HG02610 (cell line): Measurements from ENCODE around the gene PPP1R3A.
"Not testable (repeated sequence)": the region's sequence is repeated elsewhere in the genome, so short reads cannot be mapped to it uniquely, and the experiment has no call there.

Experiments used
- ATAC-seq: cut with Tn5 transposase; IDR thresholded peaks from one replicate; pipeline ENCODE4 v1.9.1; 2021; ENCODE audit warnings: mild to moderate bottlenecking, moderate library complexity; ENCODE audit not compliant: unreplicated experiment

Gene PPP1R3A, protein sequence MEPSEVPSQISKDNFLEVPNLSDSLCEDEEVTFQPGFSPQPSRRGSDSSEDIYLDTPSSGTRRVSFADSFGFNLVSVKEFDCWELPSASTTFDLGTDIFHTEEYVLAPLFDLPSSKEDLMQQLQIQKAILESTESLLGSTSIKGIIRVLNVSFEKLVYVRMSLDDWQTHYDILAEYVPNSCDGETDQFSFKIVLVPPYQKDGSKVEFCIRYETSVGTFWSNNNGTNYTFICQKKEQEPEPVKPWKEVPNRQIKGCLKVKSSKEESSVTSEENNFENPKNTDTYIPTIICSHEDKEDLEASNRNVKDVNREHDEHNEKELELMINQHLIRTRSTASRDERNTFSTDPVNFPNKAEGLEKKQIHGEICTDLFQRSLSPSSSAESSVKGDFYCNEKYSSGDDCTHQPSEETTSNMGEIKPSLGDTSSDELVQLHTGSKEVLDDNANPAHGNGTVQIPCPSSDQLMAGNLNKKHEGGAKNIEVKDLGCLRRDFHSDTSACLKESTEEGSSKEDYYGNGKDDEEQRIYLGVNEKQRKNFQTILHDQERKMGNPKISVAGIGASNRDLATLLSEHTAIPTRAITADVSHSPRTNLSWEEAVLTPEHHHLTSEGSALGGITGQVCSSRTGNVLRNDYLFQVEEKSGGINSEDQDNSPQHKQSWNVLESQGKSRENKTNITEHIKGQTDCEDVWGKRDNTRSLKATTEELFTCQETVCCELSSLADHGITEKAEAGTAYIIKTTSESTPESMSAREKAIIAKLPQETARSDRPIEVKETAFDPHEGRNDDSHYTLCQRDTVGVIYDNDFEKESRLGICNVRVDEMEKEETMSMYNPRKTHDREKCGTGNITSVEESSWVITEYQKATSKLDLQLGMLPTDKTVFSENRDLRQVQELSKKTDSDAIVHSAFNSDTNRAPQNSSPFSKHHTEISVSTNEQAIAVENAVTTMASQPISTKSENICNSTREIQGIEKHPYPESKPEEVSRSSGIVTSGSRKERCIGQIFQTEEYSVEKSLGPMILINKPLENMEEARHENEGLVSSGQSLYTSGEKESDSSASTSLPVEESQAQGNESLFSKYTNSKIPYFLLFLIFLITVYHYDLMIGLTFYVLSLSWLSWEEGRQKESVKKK

DNA sequence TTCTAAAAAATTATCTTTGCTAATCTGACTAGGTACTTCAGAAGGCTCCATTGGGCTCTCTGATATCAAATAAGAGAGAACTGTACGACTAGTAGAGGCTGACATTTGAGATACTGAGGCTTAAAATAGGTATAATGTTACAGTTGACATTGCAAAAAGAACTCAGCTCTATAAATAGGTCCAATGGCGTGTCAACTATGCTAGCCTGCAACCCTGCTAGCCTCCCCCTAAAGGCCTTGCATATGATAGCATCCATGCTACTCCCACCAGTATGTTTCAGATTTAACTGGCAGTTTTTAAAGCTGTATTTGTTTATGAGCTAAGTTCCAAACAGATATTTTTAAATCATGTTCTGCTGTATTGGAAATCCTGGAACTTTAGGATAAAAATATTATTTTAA lies at the start of gene PPP1R3A:
PPP1R3A (minus strand) TSS at position 64 of the 400 bp plus-strand sequence; CDS start at position 51, 13 bp downstream.
- ATAC-seq = no peak

- ATAC-seq = no peak
Measured at GRCh38 chr7:113963356-113963755, 44.5 kb upstream of the PPP1R3A start.

- no peak for ATAC-seq
Measured at GRCh38 chr7:113959910-113960309, 41.1 kb upstream of the PPP1R3A start.

DNA sequence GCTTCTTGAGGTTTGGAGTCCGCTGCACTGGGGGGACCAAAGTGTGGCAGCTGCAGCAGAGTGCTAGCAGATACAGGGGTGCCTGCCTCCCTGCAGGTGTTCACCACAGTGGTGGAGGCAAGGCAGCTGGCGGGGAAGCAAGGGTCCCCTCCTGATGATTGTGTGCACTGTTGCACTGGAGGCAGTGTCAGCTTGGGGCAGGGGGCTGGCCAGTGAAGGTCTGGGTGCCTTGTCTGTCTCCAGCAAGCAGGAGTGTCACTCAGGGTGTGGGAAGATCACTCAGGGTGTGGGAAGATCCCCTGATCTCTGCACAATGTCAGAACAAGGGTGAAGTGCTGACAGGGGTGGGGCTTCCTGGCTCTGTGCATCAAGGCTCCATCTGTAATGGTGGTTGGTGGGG lies 36.3 kb upstream of the PPP1R3A start:
- ATAC-seq = no peak

DNA sequence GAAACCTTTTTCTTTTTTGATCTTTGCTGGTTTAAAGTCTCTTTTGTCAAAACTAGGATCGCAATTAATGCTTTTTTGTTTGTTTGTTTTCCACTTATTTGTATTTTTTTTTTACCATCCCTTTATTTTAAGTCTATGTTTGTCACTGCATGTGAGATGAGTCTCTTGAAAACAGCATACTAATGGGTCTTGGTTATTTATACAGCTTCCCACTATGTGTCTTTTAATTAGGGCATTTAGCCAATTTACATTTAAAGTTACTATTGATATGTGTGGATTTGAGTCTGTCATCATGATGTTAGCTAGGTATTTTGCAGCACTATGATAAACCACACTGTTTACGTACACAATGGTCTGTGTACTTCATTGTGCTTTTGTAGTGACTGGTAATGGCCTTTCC lies 34.7 kb upstream of the PPP1R3A start:
- no peak for ATAC-seq

GRCh38 chr7:113945018-113945938 lies 26.5 kb upstream of the PPP1R3A start:
- no peak for ATAC-seq

- ATAC-seq = no peak
Measured at GRCh38 chr7:113936982-113937381, 18.2 kb upstream of the PPP1R3A start.

DNA sequence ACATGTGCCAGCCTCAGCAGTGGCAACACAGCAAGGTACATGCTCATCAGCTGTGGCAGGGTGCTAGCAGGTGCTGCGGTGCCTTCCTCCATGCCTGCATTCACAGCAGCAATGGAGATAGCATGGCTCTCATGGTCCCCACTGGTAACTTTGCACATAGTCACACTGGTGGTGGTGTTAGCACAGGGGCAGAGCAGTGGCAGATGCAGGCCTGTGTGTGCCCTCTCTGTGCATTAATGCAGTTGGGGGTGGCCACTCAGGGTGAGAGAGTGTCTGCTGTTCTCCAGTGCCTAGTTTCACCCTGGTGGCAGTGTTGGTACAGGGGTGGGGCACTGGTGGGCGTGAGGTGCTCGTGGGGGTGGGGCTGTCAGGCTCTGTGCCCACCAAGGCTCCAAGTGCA lies 17.7 kb upstream of the PPP1R3A start:
- ATAC-seq = no peak

DNA sequence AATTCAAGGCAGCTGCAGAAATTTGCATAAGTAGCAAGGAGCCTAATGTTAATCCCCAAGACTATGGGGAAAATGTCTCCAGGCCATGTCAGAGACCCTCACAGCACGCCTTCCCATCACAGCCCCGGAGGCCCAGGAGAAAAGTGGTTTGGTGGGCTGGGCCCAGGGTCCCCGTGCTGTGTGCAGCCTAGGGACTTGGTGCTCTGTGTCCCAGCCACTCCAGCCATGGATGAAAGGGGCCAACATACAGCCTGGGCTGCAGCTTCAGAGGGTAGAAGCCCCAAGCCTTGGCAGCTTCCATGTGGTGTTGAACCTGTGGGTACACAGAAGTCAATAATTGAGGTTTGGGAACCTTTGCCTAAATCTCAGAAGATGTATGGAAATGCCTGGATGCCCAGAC lies 10.6 kb upstream of the PPP1R3A start:
- not testable (repeated sequence) for ATAC-seq

- ATAC-seq = no peak
Measured at GRCh38 chr7:113928112-113928511, 9.3 kb upstream of the PPP1R3A start.

DNA sequence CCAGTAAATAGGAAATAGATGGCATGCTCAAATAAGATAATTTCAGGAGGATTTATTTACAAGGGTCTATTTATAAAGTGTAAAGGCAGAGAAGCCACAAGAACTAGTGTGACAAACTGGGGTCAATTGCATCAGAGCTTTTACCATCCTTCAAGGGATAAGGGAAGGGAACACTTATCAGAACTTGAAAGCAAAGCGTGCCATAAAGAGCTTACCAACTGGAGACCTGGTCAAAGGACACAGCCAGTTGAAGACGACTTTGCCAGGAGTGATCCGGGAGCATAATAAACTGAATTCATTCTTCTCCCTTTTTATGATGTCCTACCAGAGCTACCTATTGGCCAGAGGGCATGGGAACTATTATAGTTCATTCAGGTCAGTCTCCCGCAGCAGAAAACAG lies 3.2 kb upstream of the PPP1R3A start:
- no peak for ATAC-seq

DNA sequence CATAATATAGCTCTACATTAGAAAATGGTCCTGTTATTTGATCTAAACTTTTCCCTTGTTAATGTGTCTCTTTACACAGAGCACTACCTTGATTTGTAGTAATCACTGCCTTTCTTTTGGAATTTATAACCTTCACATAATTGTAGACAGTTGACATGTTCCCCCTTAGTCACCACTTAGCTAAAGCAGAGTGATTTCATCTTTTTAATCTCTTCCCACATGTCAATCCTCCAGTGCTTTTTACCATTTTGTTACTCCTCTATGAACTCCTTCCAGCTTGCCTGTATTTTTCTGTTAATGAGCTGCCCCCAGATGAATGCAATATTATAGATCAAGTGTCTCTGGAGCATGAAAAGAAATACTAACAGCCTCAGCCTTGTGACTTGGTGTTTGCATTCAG lies 2.6 kb upstream of the PPP1R3A start:
- no peak for ATAC-seq

DNA sequence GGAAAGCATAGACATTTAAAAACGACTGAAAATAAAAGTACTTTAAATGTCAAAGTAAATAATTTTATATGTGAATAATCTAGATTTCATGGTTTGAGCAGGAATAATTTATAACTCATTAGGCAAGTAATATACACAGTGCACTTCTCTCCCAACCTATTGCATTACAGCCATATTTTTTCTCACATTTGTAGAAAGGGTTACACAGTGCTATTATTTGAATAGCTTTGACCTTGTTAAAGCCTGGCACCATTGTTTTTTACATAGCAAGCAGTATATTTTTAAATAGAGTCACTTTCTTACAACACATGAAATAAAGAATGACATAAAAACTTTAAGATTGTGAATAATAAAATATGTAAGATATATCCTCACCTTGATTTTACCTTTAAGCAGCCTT lies 969 bp downstream of the PPP1R3A start:
- no peak for ATAC-seq

DNA sequence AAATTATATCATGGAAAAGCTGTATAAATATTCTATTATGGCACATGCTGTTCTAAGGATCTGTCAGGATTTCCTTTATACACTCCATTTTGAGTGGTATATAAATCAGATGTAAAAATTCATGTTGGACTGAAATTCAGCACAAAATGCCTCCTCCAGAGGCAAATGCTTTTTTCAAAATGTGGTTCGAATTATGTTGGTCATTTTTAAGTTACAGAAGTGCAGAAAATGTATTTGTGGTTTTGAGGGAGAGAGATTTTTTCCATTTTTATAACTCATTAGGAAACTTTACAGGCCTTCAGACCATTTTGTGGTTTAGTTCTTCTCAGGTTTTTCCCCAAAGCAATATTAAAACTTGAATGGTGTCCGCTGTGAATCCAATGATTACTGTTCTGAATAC lies 2.9 kb downstream of the PPP1R3A start:
- ATAC-seq = no peak

DNA sequence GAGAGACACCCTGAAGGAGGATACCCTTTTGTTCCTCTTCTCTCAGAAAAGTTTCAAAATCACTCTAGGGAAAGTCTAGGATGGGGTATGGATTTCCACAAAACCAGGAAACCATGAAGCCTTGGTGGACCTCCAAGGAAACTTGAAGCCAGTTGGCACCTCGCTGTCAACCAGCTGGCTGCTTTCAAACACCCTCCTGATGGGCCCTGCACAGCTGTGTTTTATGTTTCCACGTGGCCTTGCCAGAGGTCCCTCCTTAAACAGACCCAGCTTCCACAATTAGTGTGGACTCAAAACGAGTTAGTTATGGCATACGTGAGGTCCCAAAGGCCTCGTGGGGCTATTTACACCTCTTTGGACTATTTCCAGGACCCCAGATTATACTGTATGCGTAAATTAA lies 5.9 kb downstream of the PPP1R3A start:
- ATAC-seq = no peak

GRCh38 chr7:113907617-113908016 lies 11.2 kb downstream of the PPP1R3A start:
- ATAC-seq = no peak

DNA sequence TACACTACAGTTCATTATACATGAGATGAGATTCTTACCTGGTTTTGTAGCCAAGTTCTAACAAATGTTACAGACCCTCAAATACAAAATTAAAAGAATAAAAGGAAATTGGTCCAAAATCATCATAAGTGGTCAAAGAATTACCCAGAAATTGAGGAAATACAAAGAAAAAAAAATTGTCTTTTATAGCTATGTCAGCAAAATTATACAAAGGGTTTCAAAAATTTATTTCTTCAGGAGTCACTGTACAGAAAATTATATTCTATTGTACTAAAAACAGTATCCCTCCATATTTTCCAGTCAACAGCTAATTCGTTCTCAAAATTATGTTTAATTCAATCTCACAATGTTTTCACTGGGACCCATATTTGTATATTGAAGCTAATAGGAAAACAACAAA lies 14.3 kb downstream of the PPP1R3A start:
- no peak for ATAC-seq

DNA sequence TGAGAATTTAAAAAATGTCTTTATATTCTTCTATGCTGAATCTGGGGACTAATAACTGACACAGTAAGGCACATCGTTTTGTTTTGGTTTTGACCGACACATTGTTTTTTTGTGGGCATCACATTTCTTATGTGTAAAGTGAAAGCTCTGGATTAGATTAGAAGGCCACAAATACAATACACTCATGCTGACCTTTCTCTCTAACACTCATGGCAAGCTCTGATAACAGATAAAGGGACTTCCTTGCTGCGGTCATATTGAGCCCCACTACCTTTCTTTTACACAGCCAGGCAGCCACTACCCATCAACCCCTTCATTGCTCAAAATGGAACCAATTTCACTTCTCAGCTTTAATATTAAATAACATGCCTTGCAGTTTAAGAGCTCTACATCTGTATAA lies 26.0 kb downstream of the PPP1R3A start:
- no peak for ATAC-seq

GRCh38 chr7:113891828-113892227 lies 27.0 kb downstream of the PPP1R3A start:
- ATAC-seq = no peak

GRCh38 chr7:113891031-113891350 lies 27.8 kb downstream of the PPP1R3A start:
- ATAC-seq = no peak
